HG03457 (cell line): ENCODE data around the gene GARIN5A.

Experiments used
- ATAC-seq: cut with Tn5 transposase; IDR thresholded peaks from one replicate; pipeline ENCODE4 v1.9.1; 2021; ENCODE audit warnings: moderate number of reproducible peaks; ENCODE audit not compliant: unreplicated experiment

Gene GARIN5A

DNA sequence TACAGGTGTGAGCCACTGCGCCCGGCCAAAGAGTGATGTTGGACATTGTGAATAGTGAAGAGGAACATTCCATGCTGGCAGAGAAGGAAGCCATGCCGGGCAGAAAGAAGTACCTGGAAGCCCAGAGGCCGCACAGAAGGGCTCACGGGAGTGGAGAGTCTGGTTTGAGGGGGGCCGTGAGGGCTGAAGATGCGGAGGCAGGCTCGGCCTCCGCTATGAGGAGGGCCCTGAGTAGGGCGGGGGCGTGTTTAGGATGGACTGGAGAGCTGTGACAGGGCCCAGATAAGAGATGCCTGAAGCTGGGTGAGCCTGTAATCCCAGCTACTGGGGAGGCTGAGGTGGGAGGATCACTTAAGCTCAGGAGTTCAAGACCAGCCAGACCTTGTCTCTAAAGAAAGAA, 32.7 kb upstream of the GARIN5A start:
- no peak for ATAC-seq

DNA sequence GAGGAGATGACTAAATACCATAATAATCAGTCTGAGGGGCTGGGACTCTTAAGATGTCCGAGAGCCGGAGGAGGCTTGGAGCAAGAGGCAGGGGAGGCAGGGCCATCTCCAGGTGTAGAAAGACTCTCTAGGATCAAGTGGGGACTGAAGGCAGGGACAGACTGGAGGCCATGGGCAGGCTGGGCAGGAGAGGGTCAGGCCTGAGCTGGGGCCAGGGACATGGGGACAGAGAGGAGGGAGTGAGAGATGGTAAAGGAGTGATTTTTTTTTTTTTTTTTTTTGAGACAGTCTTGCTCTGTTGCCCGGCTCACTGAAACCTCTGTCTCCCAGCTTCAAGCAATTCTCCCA, 32.2 kb upstream of the GARIN5A start:
- no peak for ATAC-seq

DNA sequence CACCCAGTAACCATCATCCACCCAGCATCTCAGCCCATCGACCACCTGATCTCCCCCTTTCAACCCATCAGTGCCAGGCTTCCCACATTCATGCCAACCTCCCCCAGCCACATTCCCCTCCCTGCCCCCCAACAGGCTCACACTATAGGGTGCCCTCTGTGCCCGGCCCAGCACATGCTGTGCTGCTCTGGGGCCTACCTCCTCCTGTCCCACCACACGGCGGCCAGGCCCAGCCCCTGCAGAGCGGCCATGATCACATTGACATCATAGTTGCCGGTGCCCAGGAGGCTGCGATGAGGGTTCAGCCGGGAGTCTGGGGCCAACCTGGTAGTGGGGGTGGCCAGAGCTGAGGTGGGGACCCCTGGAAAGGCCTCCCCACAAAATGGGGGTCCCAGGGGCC, 30.7 kb upstream of the GARIN5A start:
- no peak for ATAC-seq

DNA sequence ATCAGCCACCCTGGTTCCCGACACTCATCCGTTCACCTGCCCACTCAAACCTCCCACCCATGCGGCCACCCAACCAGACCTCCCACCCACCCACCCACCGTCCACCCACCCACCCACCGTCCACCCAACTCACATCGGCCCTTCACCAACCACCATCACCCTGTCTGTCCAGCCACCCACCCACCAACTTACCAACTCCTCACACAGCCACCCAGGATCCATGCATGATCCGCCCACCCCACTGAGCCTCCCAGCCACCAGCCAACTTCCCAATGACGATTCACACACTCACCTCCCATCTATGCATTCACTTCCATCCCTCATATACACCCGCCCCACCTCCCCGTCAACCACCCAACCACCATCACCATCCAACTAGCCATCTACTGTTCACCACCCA, 30.1 kb upstream of the GARIN5A start:
- ATAC-seq: no peak

DNA sequence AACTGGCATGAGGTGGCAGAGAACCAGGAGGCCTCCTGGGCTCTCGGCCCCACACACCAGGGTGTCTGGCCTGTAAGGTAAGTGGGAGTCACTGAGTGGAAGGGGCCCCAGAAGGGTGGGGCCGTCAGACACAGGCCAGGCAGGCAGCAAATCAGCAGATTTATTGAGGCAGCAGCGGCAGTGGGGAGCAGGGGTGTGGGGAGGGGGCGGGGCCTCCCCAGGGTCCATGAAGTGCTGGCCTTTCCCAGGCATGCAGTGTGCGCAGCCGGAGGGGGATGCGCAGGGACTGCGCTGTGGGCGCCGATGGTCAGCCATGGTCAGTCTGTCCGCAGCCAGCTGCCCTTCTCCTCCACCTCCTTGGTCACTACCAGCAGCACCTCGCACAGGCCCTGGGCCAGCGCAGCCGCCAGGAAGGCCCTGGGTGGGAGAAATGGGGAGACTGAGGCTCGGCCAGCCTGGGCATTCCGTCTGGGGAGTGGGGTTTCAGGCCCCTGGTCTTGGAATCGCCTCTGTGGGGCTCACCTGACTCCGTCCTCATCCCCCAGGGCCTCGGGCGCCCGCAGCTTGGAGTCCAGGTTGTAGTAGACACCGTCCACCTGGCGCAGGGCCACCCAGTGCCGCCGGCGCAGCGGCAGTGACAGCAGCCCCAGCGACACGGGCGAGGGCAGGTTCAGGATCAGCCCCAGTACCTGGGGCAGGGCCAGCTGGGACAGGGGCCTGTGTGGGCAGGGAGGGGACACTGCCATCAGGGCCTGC, 29.4 kb upstream of the GARIN5A start:
- no peak for ATAC-seq

DNA sequence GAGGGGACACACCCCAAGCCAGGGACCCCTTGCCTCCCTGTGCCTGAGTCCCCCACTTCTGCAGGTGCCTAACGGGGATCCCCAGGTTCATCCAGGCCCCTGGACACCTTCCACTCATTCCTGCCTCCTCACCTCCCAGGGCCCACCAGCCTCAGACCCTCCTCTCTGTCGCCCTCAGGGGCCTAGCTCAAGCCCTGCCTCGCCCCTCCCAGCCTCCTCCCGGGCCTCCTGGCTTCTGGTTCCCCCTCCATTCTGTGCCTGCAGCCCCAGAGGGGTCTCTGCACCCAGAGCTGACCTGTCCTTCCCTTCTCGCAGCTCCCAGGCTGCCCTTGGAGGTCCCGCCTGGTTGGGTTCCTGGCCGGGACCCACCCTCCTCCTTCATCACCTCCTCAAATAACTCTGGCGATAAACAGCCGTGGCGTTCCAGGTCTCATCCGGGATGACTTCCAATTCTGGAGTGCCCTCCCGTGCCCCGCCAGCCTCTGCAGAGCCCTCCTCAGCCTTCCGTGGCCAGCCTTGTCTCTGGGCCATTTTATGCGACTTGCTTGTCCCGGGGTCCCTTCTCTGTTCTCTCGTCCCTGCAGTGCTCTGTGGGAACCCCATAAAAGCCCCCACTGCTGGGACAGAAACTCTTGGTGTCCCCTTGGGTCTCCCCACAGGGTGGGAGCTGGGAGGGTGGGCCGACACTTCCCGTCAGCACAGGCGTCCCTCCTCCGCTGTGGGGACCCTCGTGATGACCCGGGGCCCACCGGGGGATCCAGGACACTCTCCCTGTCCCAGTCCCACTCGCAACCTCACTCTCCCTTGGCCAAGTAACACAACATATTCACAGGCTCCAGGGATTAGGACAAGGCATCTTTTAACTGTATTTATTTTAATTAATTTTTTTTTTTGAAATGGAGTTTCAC, 25.2 kb upstream of the GARIN5A start:
- no peak for ATAC-seq

DNA sequence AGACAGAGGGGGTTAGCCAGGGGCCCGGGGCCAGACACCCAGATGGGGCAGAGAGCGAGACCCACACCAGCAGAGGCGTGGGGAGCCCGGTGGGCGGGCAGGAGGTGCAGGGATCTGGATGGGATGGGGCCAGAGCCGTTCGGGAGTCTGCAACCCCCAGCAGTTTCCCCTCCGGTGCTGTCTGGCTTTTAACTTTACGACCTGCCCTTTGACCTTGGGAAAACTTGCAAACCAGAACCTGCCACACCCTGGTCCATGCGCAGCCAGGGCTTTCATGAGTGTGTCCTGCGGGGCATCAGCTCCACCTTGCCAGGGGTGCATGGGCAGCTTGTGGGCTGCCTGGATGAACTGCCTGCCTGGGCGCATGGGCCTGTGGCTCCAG, 24.5 kb upstream of the GARIN5A start:
- ATAC-seq: no peak

DNA sequence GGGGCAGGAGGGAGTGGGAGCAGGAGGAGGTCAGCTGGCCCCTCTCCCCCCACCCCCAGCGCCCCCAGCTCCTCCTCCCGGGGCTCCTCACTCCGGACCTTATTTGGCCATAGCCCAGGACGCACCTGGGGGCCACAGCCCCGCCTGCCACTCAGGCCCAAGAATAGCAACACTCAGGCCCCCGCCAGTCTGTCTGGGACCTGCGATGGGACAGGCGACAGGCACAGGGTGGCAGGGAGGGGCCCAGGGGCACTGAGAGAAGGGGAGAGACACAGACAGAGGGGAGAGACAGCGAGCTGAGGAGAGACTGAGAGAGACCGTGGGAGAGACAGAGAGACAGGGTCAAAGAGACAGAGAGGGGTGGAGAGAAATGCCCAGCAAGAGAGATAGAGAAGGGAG, 24.1 kb upstream of the GARIN5A start:
- no peak for ATAC-seq

DNA sequence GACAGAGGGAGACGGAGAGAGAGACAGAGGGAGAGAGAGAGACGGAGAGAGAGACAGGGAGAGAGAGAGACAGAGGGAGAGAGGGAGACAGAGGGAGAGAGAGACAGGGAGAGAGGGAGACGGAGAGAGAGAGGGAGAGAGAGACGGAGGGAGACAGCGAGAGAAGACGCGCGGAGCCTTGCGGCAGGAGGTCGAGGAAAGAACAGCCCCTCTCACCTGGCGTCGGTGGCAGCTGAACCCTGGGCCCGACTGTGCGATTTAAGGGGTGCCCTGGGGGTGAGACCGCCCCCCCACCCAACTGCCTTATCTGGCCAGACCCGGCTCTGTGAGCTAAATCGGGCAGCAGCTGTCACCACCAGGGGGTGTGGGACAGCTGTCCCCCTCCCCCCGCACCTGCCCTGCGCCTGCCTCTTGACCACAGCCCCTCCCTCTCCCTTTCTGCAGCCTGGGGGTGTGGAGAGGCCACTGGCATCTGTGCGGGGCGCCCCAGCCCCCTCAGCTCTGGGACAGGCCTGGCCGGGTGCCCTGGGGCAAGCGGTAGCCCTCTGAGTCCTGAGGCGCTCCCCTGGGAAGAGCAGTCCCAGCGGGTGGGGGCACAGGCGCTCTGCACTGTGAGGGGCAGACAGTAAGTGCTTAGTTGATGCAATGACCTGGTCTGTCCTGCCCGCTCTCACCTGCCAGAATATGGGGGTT, 23.6 kb upstream of the GARIN5A start:
- no peak for ATAC-seq

DNA sequence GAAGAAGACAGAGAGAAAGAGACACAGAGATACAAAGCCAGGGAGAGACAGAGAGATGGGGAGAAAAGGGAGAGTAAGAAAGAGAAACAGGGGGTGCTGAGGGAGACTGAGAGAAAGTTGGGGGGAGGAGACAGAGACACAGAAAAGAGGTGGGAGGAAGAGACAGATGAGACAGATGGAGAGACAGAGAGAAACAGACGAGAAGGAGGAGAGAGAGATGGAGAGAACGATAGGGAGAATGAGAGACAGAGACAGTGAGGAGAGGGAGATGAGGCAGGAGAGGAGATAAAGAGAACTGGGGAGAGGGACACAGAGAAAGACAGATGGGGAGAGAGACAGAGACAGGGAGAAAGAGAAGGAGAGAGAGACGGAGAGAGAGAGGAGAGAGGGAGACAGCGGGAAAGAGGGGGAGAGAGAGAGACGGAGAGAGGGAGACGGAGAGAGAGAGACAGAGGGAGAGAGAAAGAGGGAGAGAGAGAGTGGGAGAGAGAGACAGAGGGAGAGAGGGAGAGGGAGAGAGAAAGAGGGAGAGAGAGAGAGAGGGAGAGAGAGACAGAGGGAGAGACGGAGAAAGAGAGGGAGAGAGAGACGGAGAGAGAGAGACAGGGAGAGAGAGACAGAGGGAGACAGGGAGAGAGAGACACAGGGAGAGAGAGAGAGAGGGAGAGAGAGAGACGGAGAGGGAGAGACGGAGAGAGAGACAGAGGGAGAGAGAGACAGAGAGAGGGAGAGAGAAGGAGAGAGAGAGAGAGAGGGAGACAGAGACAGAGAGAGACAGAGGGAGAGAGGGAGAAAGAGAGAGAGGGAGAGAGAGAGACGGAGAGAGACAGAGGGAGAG, 21.8 kb upstream of the GARIN5A start:
- no peak for ATAC-seq

DNA sequence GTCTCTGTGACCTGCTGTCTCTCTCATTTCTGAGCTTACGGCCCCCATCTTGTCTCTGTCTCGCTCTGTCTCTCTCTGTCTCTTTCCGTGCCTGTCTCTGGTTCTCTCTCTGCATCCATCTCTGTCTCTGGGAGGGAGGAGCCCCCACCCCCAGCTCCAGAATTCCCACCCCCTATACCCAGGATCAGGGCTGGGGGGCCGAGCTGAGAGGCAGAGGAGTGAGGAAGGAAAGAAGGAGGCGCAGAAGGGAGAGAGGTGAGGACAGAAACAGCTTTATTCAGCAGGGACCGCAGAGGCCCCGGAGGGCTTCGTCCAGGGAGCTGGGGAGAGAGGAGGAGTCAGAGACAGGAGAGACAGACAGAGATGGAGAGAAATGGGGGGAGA, 20.4 kb upstream of the GARIN5A start:
- ATAC-seq: no peak

DNA sequence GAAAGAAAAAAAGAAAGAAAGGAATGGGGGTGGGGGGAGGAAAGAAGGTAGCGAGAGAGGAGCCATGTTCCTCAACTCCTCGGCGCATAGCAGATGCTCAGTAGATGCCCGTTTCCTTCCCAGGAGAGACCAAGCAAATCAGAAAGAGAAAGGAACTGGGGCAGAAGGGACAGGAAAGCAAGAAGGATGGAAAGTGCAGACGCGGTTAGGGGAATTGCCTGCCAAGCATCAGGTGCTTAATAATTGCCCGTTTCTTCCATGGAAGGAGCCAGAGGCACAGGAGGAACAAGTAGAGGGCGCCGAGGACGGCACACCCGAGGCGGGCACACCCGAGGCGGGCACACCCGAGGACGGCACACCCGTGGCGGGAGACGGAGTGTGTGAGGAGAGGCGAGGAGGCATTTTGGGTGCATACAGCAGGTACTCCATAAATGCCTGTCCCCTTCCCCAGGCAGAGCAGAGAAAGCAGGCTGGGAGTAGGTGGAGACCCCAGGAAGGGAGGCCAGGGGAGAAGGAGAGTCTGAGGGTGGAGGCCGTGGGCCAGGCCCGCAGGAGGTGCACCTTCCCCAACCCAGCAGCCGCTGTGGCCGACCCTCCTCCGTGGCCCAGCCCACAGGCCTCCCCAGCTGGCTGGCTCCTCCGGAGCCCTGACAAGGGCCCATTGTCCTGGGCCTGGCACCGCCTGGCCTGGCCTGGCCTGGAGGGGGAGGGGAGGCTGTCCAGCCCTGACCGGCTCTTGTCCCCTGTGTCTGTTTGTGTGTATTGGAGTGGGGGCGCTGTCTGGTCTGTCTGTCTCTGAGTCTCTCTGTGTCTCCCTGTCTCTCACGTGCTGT, 19.8 kb upstream of the GARIN5A start:
- no peak for ATAC-seq

DNA sequence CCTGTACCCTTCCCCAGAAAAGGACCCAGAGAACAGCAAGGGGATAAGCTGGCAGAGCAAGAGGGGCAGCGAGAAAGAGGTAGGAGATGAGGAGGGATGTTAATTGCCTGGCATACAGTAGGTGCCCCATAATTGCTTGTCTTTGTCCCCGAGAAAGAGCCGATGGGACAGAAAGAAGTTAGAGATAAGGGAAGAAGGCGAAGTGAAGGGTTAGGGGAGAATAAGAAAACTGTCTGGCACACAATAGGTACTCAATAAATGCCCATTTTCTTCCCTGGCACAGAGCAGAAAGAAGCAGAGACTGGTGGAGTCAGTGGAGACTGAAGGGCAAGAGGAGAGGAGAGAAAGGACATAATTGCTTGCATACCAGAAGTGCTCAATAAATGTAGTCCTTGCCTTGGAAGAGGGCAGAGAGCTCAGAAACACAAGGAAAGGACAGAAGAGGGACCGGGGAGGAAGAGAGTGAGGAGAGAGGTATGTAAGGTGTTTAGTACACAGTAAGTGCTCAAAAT, 18.4 kb upstream of the GARIN5A start:
- ATAC-seq: no peak

DNA sequence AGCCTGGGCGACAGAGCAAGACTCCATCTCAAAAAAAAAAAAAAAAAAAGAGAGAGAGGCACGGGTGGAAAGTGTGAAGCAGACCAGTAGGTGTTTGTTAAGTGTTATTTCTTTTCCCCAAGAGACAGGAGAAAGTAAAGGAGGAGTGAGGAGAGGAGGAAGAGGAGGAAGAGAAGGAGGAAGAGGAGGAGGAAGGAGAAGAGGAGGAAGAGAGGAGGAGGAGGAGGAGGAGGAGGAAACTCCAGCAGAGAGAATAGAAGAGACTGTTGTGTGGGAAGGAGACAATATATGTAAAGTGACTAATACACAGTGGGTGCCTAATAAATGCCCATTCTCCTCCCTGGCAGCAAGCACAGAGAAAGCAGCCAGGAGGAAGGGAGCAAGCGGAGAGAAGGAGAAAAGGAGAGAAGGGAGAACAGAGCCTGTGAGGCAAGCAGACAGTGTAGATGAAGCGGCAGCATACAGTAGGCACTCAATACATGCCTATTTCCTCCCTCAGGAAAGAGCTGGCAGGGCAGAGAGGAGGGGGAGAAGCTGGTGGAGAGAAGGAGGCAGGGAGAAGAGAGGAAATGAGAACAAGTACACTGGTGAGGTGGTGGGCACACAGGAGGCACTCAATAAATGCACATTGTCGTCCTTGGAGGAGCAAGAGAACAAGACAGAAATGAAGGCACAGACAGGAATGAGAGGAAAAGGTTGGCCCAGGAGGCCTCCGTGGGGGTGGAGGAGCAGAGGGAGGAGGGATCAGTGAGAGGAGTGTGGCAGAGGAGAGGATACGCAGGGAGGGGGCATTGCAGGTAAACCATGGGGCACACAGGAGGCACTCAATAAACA, 17.8 kb upstream of the GARIN5A start:
- no peak for ATAC-seq

DNA sequence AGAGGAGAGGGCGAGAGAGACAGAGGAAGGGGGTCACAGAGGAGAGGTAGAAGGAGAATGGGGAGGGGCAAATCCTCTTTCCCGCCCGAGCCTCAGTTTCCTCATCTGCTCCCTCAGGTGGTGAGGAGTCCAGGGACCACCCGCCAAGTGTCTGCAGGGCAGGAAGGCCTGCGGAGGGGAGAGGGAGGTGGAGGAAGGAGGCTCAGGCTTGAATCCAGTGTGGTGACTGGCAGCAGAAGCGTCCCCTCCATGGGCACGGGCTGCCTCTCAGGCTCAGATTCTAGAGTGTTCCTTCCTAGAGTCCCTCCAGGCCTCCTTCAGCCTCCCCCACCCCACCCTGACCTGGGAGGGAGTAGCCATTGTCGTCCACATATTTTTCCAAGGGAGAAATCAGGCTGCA, 16.5 kb upstream of the GARIN5A start:
- ATAC-seq: no peak

DNA sequence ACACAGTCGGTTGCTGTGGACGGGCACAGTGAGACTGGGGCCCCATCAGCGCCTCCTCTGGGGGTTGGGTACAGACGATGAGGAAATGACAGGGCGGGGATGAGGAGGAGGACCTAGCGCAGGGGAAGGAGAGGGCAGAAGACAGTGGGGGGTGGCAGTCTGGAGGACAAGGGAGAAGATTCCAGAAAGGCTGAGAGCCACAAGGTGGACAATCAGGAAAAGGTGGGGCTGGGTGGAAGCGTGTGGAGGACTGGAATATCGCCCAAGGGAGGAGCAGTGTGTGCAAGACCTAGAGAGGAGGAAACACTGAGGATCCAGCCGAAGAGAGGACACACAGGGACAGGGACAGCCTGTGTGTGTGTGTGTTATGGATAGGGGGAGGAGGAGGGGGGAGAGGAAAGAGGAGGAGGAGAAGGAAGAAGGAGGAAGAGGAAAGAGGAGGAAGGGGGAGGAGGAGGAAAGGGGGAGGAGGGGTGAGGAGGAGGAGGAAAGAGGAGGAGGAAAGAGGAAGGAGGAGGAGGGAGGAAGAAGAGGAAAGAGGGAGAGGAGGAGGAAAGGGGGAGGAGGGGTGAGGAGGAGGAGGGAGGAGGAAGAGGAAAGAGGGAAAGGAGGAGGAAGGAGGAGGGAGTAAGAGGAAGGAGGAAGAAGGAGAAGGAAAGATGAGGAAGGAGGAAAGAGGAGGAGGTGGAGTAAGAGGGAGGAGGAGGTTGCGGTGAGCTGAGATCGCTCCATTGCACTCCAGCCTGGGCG, 15.8 kb upstream of the GARIN5A start:
- ATAC-seq: no peak

DNA sequence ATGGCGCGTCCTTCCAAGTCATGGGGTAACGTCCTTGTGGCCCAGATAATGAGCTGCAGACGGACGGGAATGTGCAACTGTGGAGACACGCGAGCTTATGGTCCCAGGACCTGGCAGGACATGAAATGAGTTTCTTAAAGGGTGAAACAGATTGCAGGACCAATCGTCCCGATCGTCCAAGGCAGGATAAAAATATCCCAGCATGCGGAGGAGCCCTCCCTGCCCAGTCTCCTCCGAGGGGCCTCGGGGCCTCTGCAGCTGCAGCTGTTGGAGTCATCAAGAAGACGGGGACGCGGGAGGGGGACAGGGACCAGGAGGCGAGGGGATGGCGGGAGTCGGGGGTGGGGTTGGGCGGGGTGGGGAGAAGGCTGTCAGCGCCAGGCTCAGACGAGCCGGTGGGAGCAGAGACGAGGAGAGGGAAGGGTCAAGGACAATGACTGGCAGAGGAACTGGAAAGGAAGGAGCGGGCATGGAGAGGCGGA, 14.4 kb upstream of the GARIN5A start:
- no peak for ATAC-seq

DNA sequence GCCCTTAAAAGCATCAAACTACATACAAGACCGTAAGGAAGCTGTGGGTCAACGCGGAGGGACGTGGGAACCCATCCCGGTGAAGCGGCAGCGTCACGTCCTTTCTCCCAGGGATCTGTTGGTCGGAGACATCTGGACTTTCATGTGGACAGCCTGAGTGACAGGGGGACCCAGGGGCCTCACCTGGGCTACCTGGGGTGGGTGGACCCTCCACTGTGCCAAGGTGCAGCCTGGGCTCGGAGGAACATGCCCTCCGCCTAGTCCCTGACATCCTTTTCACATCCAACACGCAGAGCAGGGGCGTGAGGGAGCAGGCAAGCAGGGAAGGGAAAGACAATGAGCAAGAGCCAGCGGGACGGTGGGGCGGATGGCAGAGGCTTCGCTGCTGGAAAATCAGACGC, 13.8 kb upstream of the GARIN5A start:
- no peak for ATAC-seq
